HG03575 (cell line): ENCODE measurements around the gene GPT2.

ENCODE experiments used
- ATAC-seq: cut with Tn5 transposase; IDR thresholded peaks from one replicate; pipeline ENCODE4 v1.9.1; 2021; ENCODE audit not compliant: unreplicated experiment, insufficient number of reproducible peaks, low FRiP score; ENCODE audit errors: extremely low read depth

The GPT2 gene

DNA sequence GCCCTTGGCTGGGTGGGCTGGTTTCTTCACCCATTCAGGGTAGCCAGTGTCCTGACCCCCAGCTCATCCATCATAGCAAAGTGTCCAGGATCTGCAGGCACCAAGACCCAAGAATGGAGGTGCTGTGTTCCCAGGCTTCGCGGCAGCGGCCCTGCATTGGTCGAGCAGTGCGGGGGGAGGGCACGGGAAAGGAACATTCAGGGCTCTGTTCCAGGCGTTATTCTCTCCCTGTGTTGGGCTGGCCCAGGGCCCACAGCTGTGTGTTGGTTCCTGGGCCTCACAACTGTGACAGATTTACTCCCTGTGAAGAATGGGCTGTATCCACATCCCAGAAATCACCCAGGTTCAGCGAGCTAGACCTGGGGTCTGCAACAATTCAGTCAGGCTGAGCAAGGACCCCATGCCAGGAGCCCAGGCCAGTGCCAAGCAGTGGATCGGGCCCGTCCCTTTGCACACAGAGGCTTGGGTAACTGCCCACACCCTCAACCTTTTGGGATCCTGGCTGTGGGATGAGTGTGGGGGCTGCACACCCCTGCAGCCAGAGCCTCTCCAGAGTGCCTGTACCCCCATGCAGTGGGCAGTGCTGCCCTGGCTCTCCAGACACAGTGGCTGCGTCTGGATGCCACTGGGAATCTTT is 10.0 kb downstream of the GPT2 start:
- no peak for ATAC-seq

DNA sequence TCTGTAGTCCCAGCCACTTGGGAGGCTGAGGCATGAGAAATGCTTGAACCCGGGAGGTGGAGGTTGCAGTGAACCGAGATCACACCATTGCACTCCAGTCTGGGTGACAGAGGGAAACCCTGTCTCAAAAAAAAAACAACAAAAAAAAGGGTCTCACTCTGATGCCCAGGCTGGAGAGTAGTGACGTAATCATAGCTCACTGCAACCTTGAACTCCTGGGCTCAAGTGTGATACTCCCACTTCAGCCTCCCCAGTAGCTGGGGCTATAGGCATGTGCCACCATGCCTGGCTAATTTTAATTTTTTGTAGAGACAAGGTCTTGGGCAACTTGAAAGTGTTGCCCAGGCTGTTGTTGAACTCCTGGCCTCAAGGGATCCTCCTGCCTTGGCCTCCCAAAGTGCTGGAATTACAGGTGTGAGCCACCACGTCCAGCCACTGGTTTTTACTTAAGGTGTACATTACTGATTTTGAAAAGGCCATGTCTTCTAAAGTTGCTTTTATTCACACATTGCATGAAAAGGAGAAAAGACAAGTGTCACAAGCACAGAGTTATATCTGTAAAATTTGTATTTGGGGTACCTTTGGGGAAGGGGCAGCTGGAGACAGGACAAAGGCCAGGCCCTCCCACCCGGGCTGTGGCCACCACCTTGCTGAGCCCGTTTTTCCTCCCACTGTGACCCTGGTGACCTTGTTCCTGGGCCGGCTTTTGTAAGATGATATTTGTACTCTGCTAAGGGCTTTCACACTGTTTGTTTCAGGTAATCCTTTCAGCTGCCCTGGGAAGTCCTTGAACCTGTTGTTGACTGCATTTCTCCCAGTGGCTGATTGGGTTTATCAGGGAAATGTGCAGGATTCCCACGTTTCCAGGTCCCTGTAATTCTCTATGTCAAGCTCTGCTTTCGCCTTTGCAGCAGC is 11.5 kb downstream of the GPT2 start:
- no peak for ATAC-seq

DNA sequence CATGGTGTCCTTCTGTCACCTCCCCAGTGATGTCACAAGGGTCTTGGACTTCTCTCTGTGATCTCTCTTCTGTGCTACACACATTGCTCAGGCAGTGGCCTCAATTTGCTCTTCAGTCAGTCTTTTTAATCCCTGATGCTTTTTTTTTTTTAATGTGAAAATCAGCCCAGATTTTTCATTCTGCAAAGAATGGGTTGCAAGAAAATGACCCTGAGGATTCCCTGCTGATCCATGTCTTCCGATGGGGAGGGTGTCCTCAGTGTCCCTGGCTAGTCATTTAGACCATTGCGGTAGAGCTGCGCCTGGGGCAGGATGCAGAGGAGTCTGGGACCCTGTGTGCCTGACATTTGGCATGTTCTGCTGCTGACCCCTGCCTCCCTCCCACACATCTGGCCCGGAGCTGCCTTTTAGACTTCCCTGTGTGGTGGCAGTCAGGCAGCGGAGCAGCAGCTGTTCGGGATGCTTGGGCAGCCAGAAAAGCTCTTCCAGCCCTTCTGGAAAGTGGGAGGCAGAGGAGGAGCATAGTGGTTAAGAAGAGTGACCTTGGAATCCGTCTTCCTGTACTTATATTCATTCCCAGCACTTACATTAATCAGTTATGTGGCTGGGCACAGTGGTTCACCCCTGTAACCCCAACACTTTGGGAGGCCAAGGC is 12.3 kb downstream of the GPT2 start:
- ATAC-seq, result no peak

DNA sequence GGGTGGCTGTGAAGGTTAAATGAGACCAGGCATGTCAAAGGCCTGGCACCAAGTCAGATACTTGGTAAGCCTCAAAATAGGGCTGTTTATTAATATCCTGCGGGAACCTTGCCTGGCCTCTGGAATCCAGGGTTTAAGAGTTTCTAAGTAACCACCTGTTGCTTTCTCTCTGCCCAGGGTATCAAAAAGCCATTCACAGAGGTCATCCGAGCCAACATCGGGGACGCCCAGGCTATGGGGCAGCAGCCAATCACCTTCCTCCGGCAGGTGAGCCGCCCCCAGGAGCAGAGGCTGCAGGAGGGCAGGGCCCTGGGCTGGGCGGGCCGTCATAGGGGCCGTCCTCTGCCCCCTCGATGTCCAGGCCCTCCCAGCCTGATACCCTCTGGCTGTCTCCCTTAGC is 13.3 kb downstream of the GPT2 start:
- ATAC-seq, result no peak

DNA sequence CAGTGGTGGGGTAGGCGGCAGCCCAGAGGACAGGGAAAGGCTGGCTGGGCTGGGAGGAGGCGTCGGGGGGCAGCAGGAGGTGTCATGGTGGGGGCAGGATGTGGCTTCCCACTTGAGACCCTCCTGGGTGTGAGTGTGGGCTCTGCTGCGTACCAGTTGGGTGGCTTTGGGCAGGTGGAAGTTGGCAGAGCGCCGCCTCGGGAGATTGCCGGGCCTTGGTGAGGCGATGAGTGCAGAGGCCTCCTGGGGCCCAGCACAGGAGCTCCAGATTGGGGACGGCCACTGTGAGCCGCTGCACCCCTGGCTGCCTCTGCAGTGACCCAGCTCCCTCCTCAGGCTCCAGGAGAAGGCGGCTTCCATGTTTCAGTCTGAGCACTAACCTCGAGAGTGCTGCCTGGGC is 13.8 kb downstream of the GPT2 start:
- ATAC-seq, result no peak

DNA sequence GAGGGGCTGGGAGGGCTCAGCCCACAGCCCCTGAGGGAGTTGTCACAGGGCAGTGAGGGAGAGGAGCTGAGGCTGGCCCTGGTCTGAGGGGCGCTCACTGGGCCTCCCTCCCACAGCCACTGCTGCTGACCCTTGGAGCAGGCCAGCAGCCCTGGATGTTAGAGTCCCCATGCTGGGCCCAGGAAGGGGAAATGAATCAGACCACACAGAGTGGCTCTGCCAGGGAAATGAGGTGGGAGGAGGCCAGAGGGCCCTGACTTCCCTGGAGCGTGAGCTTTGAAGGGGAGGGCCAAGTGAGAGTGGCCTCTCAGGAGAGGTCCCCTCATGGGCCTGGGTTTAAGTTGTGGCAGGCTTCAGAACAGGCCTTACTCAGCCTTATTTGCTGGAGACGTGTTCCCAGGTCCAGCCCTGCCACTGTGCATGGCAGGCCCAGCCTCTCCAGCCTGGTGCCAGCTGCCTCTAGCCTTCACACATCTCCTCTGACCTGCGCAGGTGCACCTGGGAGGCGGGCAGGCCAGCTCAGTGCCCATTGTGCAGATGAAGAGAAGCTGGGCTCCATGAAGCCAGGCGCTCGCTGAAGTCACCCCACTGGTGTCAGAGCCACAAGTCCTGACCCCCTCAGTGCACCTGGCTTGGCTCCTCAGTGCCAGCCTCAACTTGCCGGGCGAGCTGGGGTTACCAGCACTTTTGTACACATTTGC is 15.4 kb downstream of the GPT2 start:
- no peak for ATAC-seq

DNA sequence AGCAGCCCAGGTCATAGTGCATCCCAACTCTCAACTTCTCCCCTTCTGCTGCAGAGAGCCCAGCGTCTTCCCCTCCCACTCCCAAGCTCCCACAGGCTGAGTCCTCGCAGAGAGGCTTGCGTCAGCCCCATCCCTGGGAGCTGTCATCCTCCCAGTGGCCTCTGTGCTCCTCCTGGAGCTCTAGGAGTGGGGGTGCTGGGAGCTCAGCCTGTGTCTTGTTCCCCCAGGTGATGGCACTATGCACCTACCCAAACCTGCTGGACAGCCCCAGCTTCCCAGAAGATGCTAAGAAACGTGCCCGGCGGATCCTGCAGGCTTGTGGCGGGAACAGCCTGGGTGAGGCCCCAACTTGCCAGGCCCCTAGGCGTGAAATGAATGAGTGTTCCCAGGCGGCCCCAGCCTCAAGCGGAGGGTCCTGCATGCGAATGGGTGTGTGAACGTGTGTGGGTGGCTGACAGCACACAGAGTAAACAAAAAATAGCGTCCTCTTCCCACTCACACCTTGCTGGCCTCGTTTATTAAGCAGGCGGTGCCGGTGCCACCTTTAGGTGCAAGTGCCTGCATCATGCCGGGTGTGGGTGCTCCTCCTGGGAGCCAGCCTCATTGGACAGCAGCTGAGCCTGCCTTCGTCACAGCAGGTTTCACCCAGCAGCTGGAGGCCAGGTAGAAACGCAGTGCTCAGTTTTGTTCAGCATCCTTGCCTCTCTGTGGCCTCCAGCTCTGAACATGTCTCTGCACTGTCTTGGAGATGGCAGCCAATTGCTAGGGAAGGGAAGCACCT is 16.5 kb downstream of the GPT2 start:
- no peak for ATAC-seq

DNA sequence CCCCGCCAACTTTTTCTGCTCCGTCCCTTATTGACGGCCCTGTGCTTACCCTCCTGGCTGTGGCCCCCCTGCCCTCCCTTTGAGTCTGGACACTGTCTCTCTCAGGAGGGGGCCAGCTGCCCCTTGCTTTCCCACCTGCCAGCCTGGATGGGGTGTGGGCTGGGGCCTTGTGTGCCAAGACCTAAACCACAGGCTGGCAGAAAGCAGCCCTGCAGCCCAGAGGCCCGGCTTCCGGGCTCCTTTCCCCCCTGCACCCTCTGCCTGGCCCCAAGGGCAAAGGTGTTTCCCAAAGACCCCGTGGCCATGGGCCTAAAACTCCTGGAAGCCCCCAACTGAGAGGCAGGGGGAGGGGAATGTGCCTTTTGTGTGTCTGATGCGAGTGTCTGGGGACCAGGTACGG is 17.5 kb downstream of the GPT2 start:
- ATAC-seq, result no peak

DNA sequence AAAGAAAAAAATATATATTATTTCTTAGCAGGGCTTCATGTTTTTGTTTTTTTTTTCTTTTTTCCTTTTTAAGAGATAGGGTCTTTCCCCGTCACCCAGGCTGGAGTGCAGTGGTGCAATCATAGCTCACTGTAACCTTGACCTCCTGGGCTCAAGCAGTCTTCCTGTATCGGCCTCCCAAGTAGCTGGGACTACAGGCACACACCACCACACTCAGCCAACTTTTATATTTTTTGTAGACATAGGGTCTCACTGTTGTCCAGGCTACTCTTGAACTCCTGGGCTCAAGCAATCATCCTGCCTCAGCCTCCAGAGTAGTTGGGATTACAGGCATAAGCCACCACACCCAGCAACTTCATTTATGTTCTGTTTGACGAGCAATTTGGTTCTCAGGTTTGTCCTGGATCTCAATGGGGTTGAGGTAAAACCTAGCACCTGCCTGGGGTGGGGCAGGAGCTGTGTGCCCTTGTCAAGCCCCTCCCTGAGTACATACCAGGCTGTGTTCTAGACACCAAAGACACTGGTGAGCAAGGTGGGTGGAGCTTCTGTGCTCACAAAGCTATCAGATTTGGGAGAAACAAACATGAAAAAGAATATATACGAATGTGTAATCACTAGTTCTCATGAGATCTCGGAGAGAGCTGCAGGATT is 19.2 kb downstream of the GPT2 start:
- no peak for ATAC-seq

DNA sequence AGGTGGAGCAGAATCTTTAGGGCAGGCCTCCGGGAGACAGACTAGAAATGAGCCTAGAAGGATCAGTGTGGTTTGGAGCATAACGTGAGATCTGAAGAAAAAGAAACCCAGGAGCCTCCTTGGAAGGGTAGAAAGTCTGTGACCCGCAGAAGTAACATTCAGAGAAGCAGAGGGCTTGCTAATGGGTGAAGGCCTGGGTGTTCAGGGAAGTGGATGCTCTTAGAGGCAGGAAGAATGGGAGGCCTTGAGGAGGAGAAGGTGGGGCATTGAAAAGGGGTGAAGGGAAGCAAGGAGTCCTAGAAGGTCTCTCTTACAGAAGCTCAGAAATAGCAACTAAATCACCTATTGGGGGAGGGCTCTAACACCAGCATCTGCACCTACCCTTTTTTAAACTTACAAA is 20.3 kb downstream of the GPT2 start:
- no peak for ATAC-seq

DNA sequence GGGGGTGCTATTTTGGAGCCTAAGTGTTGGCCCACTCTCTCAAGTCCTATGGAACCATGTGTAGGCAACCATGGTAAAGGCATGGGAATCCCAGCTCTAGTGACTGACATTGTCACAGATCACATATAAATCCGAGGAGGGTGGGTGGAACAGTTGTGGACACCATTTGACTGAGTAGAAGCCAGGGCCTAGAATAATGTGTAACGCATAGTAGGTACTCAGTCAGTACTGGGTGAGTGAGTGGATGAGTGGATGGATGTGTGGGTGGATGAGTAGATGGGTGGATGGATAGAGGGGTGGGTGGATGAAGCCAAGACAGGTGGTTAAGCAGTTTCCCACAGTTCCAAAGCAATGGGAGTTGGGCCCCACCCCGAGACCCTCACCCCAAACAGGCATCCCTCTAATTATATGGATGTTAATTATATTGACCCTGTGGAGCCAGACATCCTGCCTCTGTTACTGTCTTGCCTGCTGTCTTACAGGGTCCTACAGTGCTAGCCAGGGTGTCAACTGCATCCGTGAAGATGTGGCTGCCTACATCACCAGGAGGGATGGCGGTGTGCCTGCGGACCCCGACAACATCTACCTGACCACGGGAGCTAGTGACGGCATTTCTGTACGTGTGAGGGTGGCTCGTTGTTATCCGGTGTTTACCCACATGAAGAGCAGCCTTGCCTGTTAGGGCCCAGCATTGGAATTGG is 22.3 kb downstream of the GPT2 start:
- no peak for ATAC-seq

DNA sequence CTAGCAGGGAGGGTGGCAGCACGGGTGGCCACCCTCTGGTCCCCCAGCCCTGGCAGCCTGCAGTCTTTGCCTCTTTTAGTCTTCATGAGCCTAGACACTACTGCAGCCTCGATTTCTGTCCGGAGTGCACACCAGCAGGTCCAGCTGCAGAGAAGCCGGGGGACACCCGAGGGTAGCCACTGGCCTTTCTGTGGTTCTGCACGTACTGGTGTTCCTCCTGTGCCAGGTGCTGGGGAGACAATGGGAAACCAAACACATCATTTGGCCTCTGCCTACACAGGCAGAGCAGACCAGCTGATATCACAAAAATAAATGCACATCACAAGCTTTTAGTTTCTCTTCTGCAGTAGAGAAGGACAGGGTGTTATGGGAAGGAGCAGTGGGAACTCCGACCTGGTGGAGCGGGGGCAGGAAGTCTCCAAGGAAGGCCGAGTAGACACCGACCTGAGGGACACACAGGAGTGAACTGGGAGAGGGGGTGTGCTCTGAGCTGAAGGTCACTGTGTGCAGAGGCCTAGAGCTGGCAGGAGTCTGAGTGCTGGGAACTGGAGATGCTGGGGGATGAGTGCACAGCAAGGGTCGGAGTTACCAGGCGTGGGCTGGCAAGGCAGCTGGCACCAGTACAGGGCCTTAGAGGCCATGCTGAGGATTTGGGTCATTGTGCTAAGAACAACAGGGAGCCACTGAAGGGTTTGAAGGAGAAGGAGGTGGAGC is 23.1 kb downstream of the GPT2 start:
- no peak for ATAC-seq

DNA sequence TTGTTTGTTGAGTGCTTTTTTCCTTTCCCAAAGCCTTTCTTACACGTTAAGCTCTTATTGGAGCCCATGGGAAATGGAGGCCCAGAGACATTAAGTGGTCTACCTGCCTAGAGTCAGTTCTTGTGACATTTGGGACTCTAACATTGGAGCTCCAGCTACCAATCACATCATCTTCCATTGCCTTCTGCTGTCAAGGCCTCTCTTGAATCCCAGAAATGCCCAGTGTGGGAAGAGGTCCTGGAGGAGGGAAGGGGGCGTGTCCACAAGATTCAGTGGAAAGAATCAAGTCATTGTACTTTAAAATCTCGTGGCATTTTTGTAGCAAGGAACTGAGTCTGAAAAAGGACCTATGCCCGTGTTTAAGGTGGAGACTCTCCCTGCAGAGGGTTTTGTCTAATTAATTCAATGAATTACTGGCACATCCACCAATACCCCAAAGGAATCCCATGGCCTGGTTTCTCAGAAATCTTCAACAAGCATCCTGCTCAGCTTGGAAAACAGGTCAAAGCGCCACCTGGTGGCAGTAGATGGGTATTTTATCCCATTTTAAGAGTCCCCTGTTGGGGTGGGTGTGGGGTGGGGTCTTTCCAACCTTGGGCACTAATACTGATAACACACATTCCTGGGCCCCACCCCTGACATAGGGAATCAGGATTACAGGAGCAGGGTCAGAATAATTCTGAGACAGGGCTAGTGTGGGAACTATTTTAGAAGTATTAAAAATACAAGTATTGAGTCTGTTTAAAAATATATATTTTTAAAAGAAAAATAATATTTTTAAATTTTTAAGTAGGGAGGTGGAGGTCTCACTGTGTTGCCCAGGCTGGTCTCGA is 24.6 kb downstream of the GPT2 start:
- no peak for ATAC-seq

DNA sequence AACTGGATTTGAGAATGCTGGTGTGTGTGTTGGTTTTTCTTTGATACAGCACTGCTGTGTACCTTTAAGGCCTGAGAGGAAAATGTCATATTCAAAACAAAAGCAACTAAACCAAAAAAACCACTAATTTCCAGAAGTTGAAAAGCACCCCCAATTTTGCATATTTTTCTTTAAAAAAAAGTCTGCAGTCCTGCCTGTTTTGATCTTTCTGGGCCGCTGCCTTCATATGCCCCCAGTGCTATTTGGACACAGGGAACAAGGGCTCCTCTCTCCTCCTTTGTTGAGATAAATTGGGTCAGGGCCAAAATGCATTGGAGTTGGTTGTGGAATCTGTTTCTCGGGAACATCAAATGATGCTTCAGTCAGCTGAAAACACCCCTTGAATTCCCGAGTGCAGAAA is 26.9 kb downstream of the GPT2 start:
- ATAC-seq, result peak; percentile 55

DNA sequence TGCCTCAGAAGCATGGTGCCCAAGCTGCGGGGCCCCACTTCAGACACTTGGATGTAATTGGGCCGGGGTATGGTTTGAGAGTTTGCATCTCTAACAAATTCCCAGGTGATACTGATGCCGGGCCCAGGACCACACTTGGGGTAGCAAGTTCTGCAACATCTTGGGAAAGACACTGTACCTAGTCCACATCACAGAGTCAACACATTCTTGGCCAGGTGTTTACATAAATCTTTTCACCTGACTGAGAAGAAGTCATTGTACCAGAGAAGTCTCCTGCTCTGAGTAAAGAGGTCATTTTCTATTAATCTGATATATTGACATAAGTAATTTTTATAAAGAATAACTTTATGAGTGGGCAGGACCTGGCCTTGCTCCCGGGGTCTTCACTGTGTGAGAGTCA is 27.5 kb downstream of the GPT2 start:
- no peak for ATAC-seq

DNA sequence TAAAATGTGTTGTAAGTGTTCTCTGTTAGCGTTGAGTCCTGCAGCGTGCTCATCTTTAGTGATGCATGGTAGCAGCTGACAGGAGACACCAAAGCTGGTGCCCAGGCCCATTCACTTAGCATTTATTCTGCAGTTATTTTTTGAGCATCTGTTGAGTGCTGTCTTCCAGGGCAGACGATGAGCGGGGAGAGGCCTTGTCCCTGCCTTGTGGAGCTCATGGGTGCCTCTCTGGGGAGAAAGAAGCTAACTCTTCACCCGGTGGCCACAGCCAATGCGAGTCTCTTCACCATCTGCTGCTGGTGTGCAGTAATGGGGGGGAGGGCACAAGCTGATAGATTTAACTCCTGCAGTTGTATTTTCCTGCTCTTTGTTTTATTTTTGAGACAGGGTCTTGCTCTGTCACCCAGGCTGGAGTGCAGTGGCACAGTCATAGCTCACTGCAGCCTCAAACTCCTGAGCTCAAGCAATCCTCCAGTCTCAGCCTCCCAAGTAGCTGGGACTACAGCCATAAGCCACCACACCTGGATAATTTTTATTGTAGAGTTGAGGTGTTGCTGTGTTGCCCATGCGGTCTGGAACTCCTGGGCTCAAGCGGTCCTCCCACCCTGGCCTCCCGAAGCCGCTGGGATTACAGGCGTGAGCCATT is 30.5 kb downstream of the GPT2 start:
- no peak for ATAC-seq
